AG10803 (cell line): ENCODE data around the gene NFKBIE.
A peak's percentile ranks its signal among the peaks of the same experiment; 100 is the strongest.

Source experiments
- DNase-seq: peaks from one replicate; pipeline ENCODE4 v3.0.0; 2010; ENCODE audit warnings: low read depth
- H3K4me3 ChIP-seq: 2 replicates; pipeline ENCODE4 v1.5.1; 2011; ENCODE audit warnings: mild to moderate bottlenecking, low read length, control low read depth
- CTCF ChIP-seq: conservative IDR thresholded peaks from 2 replicates; pipeline ENCODE4 v1.5.1; 2011; ENCODE audit warnings: mild to moderate bottlenecking, low read length, control low read depth, inconsistent platforms

Gene NFKBIE

GRCh38 chr6:44297063-44298038 lies 32.0 kb upstream of the NFKBIE start:
- no peak for TF ChIP-seq CTCF
- DNase-seq: peak; percentile 22
- H3K4me3 ChIP-seq: peak overlapping the region; percentile 35

- no peak overlapping the region for H3K4me3 ChIP-seq
- no peak for TF ChIP-seq CTCF
- no peak for DNase-seq
Observed at GRCh38 chr6:44294832-44295791, 29.8 kb upstream of the NFKBIE start.

DNA sequence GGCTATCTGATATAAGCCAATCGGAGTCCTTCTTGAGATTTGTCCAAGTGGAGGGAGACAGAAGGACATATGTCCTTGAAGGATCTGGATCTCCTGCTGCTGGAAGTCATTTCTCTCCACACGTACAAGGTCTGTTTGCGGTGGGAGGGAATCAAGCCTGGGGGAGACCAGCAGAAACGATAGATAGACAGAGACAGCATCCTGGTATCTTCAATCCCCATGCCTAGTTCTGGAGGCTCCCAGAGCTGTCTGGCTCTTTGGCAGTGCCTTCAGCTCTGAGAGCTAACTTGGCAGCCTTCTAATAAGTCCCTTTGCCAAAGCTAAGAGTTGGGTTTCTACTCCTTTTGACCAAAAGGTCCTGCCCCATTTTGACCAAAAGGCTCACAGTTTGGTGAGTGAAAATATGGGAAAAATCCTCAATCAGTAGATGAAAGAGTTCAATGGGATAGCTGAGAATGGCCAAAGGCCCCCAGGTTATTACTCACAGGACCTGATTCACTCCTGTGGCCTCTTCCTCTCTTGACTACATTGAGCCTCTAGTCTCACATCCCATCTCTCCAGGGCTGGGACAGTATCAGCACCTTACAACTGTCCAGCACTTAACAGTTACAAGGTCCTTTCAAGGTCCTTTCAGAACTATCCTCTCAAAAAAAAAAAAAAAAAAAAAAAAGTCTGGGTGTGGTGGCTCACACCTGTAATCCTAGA lies 27.5 kb upstream of the NFKBIE start:
- DNase-seq: no peak
- no peak for TF ChIP-seq CTCF
- H3K4me3 ChIP-seq: no peak overlapping the region

GRCh38 chr6:44291841-44292240 lies 26.5 kb upstream of the NFKBIE start:
- no peak for TF ChIP-seq CTCF
- no peak for DNase-seq
- H3K4me3 ChIP-seq: no peak overlapping the region

DNA sequence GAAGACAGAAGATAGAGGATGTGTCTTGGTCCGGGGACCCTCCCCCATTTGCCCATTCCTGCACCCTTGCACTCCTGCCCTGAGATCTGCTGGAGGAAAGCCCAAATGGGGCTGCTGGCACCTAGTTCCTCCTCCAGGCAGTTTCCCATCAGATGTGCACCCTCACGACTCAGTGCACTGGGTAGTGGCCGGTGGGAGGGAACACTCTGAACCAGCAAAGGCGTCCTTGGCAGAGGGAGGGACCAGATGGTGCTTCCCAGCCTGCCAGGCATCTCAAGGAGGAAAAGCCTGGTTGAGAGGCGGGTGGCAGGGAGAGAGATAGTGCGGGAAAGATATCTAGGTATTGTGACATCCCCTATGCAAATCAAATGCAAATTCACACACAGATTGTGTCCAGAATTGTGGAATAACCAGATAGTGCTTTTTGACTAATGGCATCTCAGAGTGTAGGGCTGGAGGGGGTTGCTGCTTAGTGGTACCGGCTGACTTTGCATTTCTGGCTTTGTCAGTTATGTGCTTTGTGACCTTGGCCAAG lies 24.4 kb upstream of the NFKBIE start:
- DNase-seq: no peak
- H3K4me3 ChIP-seq: no peak overlapping the region
- no peak for TF ChIP-seq CTCF

- no peak for TF ChIP-seq CTCF
- no peak overlapping the region for H3K4me3 ChIP-seq
- no peak for DNase-seq
Observed at GRCh38 chr6:44286747-44287146, 21.4 kb upstream of the NFKBIE start.
